HuH-7 (cell line): ENCODE data around the gene DNAH2.

Source experiments
- DNase-seq: peaks from one replicate; pipeline ENCODE4 v3.0.0; 2011; ENCODE audit warnings: low spot score

The DNAH2 gene

GRCh38 chr17:7839190-7839875, 121.8 kb downstream of the DNAH2 start:
- DNase-seq: no peak

GRCh38 chr17:7839876-7840261, 122.3 kb downstream of the DNAH2 start:
- DNase-seq: no peak

- DNase-seq: no peak
Measured at GRCh38 chr17:7840441-7840840, 122.9 kb downstream of the DNAH2 start.

- DNase-seq: no peak
Measured at GRCh38 chr17:7840875-7841274, 123.3 kb downstream of the DNAH2 start.

- peak; percentile 27 for DNase-seq
Measured at GRCh38 chr17:7841396-7841914, 123.9 kb downstream of the DNAH2 start.

- DNase-seq: peak; percentile 84
Measured at GRCh38 chr17:7841915-7842379, 124.4 kb downstream of the DNAH2 start.

GRCh38 chr17:7842380-7843256, 125.1 kb downstream of the DNAH2 start:
- DNase-seq: no peak

- DNase-seq: no peak
Measured at GRCh38 chr17:7843257-7843535, 125.7 kb downstream of the DNAH2 start.

- peak; percentile 76 for DNase-seq
Measured at GRCh38 chr17:7843536-7844291, 126.2 kb downstream of the DNAH2 start.

GRCh38 chr17:7844292-7845154, 127.0 kb downstream of the DNAH2 start:
- DNase-seq: peak; percentile 93

- DNase-seq: no peak
Measured at GRCh38 chr17:7845359-7846062, 128.0 kb downstream of the DNAH2 start.

GRCh38 chr17:7846063-7846735, 128.7 kb downstream of the DNAH2 start:
- DNase-seq: no peak

- no peak for DNase-seq
Measured at GRCh38 chr17:7846765-7847661, 129.5 kb downstream of the DNAH2 start.

- no peak for DNase-seq
Measured at GRCh38 chr17:7848131-7848579, 130.6 kb downstream of the DNAH2 start.

- DNase-seq: no peak
Measured at GRCh38 chr17:7848739-7849129, 131.2 kb downstream of the DNAH2 start.

- DNase-seq: no peak
Measured at GRCh38 chr17:7849130-7849750, 131.7 kb downstream of the DNAH2 start.

GRCh38 chr17:7849751-7850504, 132.4 kb downstream of the DNAH2 start:
- no peak for DNase-seq
